Suprapubic skin (tissue), 4 donors: Measurements from ENCODE around the gene RPL19.

ENCODE experiments used
- EP300 ChIP-seq: sonication (generic); formaldehyde crosslinking; IDR thresholded peaks from one replicate; pipeline ENCODE4 v1.6.1; 2017; ENCODE audit warnings: antibody characterized with exemption
- POLR2A ChIP-seq, 2 donors: fragments of 450-650 bp; IDR thresholded peaks; one replicate each; pipeline ENCODE4 v1.6.1; 2017; ENCODE audit warnings: antibody characterized with exemption in 2 of 2, mild to moderate bottlenecking in 2 of 2, moderate library complexity in 2 of 2
- POLR2AphosphoS5 ChIP-seq, 3 donors: sonication (generic); formaldehyde crosslinking; IDR thresholded peaks; one replicate each; pipeline ENCODE4 v1.6.1; 2017; ENCODE audit warnings: antibody characterized with exemption in 3 of 3
- TF ChIP-seq, protein P1 (sequence below), 2 donors: fragments of 200-600 bp in 1 of 2; fragments of 450-650 bp in 1 of 2; sonication (generic) in 1 of 2; IDR thresholded peaks; one replicate each; pipeline ENCODE4 v1.5.1; 2016 to 2019; ENCODE audit warnings: antibody characterized with exemption in 2 of 2, mild to moderate bottlenecking in 1 of 2, moderate library complexity in 1 of 2

DNA sequence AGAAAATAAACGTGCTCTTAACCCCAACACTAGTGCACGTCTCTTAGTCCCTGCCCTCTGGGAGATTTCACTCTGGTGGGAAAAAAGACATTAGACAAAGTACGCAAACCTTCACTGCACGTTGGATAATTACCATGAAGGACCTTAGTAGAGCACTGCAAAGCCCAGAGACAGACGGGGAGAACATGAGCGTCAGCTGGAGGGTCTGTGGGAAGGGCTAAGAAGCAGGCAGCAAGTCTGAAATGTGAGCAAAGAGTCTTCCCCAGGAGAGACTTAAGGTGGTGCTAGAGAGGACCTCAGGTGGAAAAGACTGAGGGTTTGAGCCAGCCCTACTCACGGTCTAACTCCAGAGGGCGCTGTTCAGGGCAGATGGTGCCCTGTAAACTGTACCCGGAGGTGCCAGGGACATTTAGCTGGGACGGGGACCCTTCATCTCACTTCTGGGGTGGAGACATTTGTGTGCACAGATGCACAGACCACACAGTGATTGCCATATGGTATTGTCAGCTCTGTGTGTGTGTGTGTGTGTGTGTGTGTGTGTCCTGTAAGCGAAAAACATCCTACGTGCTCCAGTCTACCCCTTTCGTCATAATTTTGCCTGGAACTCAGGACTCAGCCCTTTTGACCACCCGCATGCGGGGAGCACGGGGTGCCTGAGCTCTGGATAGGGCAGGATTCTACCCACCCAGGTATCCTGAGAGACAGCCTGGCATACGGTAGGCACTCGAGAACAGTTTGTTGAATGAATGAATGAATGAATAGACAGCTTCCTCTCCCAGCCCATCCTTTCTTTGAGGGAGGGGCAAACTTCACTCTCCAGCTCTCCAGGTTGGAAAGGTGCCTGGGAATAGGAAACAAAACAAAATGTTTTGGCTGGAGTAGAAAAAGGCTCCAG, 35.7 kb downstream of the RPL19 start:
- TF ChIP-seq POLR2A (IDR thresholded peaks at IDR 0.05) = no peak
- TF ChIP-seq, protein P1, sequence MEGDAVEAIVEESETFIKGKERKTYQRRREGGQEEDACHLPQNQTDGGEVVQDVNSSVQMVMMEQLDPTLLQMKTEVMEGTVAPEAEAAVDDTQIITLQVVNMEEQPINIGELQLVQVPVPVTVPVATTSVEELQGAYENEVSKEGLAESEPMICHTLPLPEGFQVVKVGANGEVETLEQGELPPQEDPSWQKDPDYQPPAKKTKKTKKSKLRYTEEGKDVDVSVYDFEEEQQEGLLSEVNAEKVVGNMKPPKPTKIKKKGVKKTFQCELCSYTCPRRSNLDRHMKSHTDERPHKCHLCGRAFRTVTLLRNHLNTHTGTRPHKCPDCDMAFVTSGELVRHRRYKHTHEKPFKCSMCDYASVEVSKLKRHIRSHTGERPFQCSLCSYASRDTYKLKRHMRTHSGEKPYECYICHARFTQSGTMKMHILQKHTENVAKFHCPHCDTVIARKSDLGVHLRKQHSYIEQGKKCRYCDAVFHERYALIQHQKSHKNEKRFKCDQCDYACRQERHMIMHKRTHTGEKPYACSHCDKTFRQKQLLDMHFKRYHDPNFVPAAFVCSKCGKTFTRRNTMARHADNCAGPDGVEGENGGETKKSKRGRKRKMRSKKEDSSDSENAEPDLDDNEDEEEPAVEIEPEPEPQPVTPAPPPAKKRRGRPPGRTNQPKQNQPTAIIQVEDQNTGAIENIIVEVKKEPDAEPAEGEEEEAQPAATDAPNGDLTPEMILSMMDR (IDR thresholded peaks at IDR 0.05) = peak; percentile 14 to 69
- TF ChIP-seq EP300 = no peak
- no peak for TF ChIP-seq POLR2AphosphoS5 (IDR thresholded peaks at IDR 0.05)
